ENCODE data around the gene RHEBL1. TPM values are rescaled to one million over a fixed set of nuclear protein-coding genes. Genes with fewer than 3 reads are reported as not detected.
A peak's percentile ranks its signal among the peaks of the same experiment; 100 is the strongest.

The RHEBL1 gene
- polyA plus RNA-seq, 1 donor (not counting 4 experiments of a cell fraction or from before 2014, with no cell fraction given): 0.51 TPM

DNA sequence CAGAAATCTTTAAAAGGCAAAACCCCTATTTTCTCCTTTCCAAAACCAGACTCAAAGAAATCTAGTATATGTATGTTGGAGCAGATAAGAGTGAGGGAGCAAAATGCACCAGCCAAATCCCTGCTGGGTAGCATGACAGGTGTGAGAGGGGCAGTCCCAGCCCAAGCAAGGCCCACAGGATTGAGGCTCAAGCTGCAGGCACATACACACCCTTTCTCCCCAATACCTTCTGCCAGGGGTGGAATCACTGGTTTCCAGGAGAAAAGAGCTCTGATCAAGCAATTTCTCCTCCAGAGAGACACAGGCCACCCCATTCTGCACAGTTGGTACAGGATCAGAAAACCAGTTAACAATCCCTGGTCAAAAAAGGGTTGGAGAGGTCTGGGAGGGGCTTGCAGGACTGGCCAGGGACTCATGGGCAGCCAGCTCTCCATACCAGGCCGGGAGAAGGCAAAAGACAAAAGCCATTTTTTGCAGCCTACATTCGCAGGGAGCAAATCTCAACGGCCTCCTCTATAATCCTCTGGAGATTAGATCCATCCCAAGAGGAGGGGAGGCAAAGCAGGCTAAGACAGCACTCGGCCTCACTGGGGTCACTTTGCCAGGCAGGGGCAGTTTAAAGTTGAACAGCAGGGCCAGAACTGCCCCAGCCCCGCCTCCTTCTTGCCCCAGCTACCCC, 11.3 kb downstream of the RHEBL1 start:
- H3K4me1 ChIP-seq (ENCODE audit: control insufficient read depth, extremely low read depth, insufficient read depth, low read length): peaks cover 28% of the 10 kb centered on the region
- no peak overlapping the region for H2AFZ ChIP-seq (ENCODE audit: control insufficient read depth, low read length)
- peak overlapping the region; percentile 85 to 98 (median 87) for H3K4me3 ChIP-seq (ENCODE audit: control insufficient read depth in 2 of 3, extremely low read depth in 1 of 3, insufficient read depth in 2 of 3, low read depth in 1 of 3, low read length in 3 of 3)
- FAIRE-seq (no peak), DNase-seq (ENCODE audit: low read depth, low spot score) (no peak)
- peaks cover 29% of the 10 kb centered on the region for H4K20me1 ChIP-seq (ENCODE audit: control insufficient read depth, extremely low read depth, insufficient read depth, low read length)
- H3K9me1 ChIP-seq (ENCODE audit: control insufficient read depth, extremely low read depth, insufficient read depth, low read length): peaks cover 3% of the 10 kb centered on the region
- peak overlapping the region; percentile 84 for H3K4me2 ChIP-seq (ENCODE audit: control insufficient read depth, extremely low read depth, insufficient read depth, low read depth, low read length)
- peaks cover 12 to 25% of the 10 kb centered on the region in 2 experiments for H3K36me3 ChIP-seq (ENCODE audit: control insufficient read depth in 2 of 2, extremely low read depth in 1 of 2, insufficient read depth in 2 of 2, low read length in 2 of 2)
- TF ChIP-seq CTCF (optimal IDR thresholded peaks at IDR 0.05 in 1 of 3, IDR thresholded peaks at IDR 0.05 in 1 of 3, conservative IDR thresholded peaks at IDR 0.05 in 1 of 3; ENCODE audit: extremely low read depth in 1 of 3, insufficient read depth in 2 of 3, low read length in 3 of 3) (no peak), EZH2 (IDR thresholded peaks at IDR 0.05; ENCODE audit: low read length) (no peak)
- dilution Hi-C loops (cut with MboI; ENCODE audit: extremely low pct_ligation_motif_present, low sequenced_read_pairs): no loop called here
- H3K79me2 ChIP-seq (ENCODE audit: control insufficient read depth, insufficient read depth, low read length): peaks cover 75% of the 10 kb centered on the region
- no peaks in the 10 kb centered on the region for H3K9me3 ChIP-seq (ENCODE audit: control insufficient read depth, low read depth, low read length)
- peak overlapping the region; percentile 97 for H3K9ac ChIP-seq (ENCODE audit: control insufficient read depth, extremely low read depth, insufficient read depth, low read length)
- H3K27ac ChIP-seq (ENCODE audit: control insufficient read depth, insufficient read depth, low read length): peak overlapping the region; percentile 94
- no peaks in the 10 kb centered on the region for H3K27me3 ChIP-seq (ENCODE audit: control insufficient read depth, extremely low read depth, insufficient read depth, low read length)

- no peak overlapping the region for H2AFZ ChIP-seq (ENCODE audit: control insufficient read depth, low read length)
- peak overlapping the region; percentile 85 to 98 (median 87) for H3K4me3 ChIP-seq (ENCODE audit: control insufficient read depth in 2 of 3, extremely low read depth in 1 of 3, insufficient read depth in 2 of 3, low read depth in 1 of 3, low read length in 3 of 3)
- H3K36me3 ChIP-seq (ENCODE audit: control insufficient read depth in 2 of 2, extremely low read depth in 1 of 2, insufficient read depth in 2 of 2, low read length in 2 of 2): peaks cover 18 to 31% of the 10 kb centered on the region in 2 experiments
- no peak for FAIRE-seq
- dilution Hi-C loops (cut with MboI; ENCODE audit: extremely low pct_ligation_motif_present, low sequenced_read_pairs): no loop called here
- no peaks in the 10 kb centered on the region for H3K27me3 ChIP-seq (ENCODE audit: control insufficient read depth, extremely low read depth, insufficient read depth, low read length)
- DNase-seq (ENCODE audit: low read depth, low spot score): no peak
- H3K9me3 ChIP-seq (ENCODE audit: control insufficient read depth, low read depth, low read length): no peaks in the 10 kb centered on the region
- H3K27ac ChIP-seq (ENCODE audit: control insufficient read depth, insufficient read depth, low read length): no peak overlapping the region
- H3K4me1 ChIP-seq (ENCODE audit: control insufficient read depth, extremely low read depth, insufficient read depth, low read length): peaks cover 28% of the 10 kb centered on the region
- peak overlapping the region; percentile 84 for H3K4me2 ChIP-seq (ENCODE audit: control insufficient read depth, extremely low read depth, insufficient read depth, low read depth, low read length)
- H4K20me1 ChIP-seq (ENCODE audit: control insufficient read depth, extremely low read depth, insufficient read depth, low read length): peaks cover 29% of the 10 kb centered on the region
- peaks cover 81% of the 10 kb centered on the region for H3K79me2 ChIP-seq (ENCODE audit: control insufficient read depth, insufficient read depth, low read length)
- H3K9ac ChIP-seq (ENCODE audit: control insufficient read depth, extremely low read depth, insufficient read depth, low read length): peak overlapping the region; percentile 97
- H3K9me1 ChIP-seq (ENCODE audit: control insufficient read depth, extremely low read depth, insufficient read depth, low read length): peaks cover 3% of the 10 kb centered on the region
- TF ChIP-seq CTCF (optimal IDR thresholded peaks at IDR 0.05 in 1 of 3, IDR thresholded peaks at IDR 0.05 in 1 of 3, conservative IDR thresholded peaks at IDR 0.05 in 1 of 3; ENCODE audit: extremely low read depth in 1 of 3, insufficient read depth in 2 of 3, low read length in 3 of 3) (no peak), EZH2 (IDR thresholded peaks at IDR 0.05; ENCODE audit: low read length) (no peak)
Observed at GRCh38 chr12:49057888-49058287, 11.9 kb downstream of the RHEBL1 start.

Measured in keratinocyte (primary cell).